Left ventricle myocardium inferior (tissue), 1 donor: ENCODE data around the gene GJC1. TPM values are rescaled to one million over a fixed set of nuclear protein-coding genes. Genes with fewer than 3 reads are reported as not detected.

ENCODE experiments used
- DNase-seq: peaks from one replicate; pipeline ENCODE4 v3.0.0-alpha.2; 2020
- H3K27ac ChIP-seq: fragments of 200-600 bp; replicated peaks from 2 replicates; pipeline ENCODE4 v1.8.0; 2021
- H3K27me3 ChIP-seq: fragments of 200-600 bp; 2 replicates; pipeline ENCODE4 v1.8.0; 2021; ENCODE audit warnings: low read depth
- H3K36me3 ChIP-seq: fragments of 200-600 bp; 2 replicates; pipeline ENCODE4 v1.8.0; 2021
- H3K4me1 ChIP-seq: fragments of 200-600 bp; 2 replicates; pipeline ENCODE4 v1.8.0; 2021
- H3K4me3 ChIP-seq: fragments of 200-600 bp; 2 replicates; pipeline ENCODE4 v1.8.0; 2021; ENCODE audit warnings: mild to moderate bottlenecking, moderate library complexity
- H3K9me3 ChIP-seq: fragments of 200-600 bp; replicated peaks from 2 replicates; pipeline ENCODE4 v1.8.0; 2021
- intact Hi-C: fragments of 100-400 bp; cut with micrococcal nuclease; formaldehyde crosslinking; loops from one replicate; pipeline ENCODE4 v1.11.0; 2022
- total RNA-seq: library from RNA; stranded (reverse); fragmentation: NEBNext Ultra II Directional; extraction: Animal tissue kit (Norgen Biotek cat#: 25700); gene quantifications from one replicate; pipeline ENCODE4 v1.2.1, GENCODE V29; 2021
- TF ChIP-seq, protein P1 (sequence below): fragments of 200-600 bp; IDR thresholded peaks from 2 replicates; pipeline ENCODE4 v1.8.0; 2021; ENCODE audit warnings: antibody characterized with exemption, mild to moderate bottlenecking, borderline replicate concordance
- donor health status: DM: no; HTN: yes; CAD: no; lungs with severe emphysema.

Gene GJC1
- total RNA-seq, 1 donor from 2014 or later, result 18.8 TPM

GRCh38 chr17:44793885-44794842, 35.9 kb downstream of the GJC1 start:
- intact Hi-C loops, result no loop called here
- Histone ChIP-seq H3K27ac (peak overlapping the region; percentile 86), H3K4me1 (peaks cover 58% of the 10 kb centered on the region), H3K4me3 (peak overlapping the region; percentile 38), H3K36me3 (peaks cover 4% of the 10 kb centered on the region), H3K27me3 (no peaks in the 10 kb centered on the region), H3K9me3 (no peaks in the 10 kb centered on the region)
- TF ChIP-seq, protein P1, sequence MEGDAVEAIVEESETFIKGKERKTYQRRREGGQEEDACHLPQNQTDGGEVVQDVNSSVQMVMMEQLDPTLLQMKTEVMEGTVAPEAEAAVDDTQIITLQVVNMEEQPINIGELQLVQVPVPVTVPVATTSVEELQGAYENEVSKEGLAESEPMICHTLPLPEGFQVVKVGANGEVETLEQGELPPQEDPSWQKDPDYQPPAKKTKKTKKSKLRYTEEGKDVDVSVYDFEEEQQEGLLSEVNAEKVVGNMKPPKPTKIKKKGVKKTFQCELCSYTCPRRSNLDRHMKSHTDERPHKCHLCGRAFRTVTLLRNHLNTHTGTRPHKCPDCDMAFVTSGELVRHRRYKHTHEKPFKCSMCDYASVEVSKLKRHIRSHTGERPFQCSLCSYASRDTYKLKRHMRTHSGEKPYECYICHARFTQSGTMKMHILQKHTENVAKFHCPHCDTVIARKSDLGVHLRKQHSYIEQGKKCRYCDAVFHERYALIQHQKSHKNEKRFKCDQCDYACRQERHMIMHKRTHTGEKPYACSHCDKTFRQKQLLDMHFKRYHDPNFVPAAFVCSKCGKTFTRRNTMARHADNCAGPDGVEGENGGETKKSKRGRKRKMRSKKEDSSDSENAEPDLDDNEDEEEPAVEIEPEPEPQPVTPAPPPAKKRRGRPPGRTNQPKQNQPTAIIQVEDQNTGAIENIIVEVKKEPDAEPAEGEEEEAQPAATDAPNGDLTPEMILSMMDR, result peak; percentile 15
- DNase-seq, result no peak

DNA sequence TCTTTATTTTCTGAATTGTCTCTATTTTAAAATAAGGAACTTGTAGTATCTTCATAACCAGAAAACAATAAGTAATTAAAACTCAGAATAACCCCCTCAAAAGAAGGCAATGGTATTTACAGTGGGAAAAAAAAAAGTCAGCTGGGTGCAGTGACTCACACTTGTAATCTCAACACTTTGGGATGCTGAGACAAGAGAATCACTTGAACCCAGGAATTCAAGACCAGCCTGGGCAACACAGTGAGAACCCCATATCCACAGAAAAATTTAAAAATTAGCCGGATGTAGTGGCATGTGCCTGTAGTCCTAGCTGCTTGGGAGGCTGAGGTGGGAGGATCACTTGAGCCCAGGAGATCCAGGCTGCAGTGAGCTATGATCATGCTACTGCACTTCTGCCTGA, 37.8 kb downstream of the GJC1 start:
- Histone ChIP-seq H3K27ac (no peak overlapping the region), H3K4me3 (no peak overlapping the region), H3K9me3 (no peaks in the 10 kb centered on the region), H3K36me3 (peaks cover 4% of the 10 kb centered on the region), H3K27me3 (no peaks in the 10 kb centered on the region), H3K4me1 (peaks cover 50% of the 10 kb centered on the region)
- no peak for DNase-seq
- intact Hi-C loops, result no loop called here
- TF ChIP-seq, protein P1, result no peak

DNA sequence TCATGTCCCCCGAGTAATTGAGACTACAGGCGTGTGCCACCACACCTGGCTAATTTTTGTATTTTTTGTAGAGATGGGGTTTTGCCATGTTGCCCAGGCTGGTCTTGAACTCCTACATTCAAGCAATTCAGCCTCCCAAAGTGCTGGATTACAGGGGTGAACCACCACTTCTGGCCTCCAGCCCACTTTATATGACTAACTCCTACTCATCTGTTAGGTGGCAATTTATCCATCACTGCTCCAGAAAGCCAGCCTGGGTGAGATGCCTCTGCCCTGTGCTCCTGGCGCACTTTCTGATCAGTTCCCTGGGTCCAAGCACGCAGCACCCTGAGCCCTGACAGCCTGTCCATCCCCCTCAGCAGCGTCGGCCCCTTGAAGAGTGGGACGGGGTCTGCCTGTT, 41.9 kb downstream of the GJC1 start:
- H3K27me3 ChIP-seq, result no peaks in the 10 kb centered on the region
- H3K36me3 ChIP-seq, result no peaks in the 10 kb centered on the region
- H3K4me1 ChIP-seq, result peaks cover 35% of the 10 kb centered on the region
- intact Hi-C loops, result loop anchor here (5.0 kb wide), 1 partner anchor 39 kb away; no protein-coding TSS in a partner anchor
- TF ChIP-seq, protein P1, result no peak
- H3K4me3 ChIP-seq, result no peak overlapping the region
- H3K27ac ChIP-seq, result no peak overlapping the region
- DNase-seq, result no peak
- no peaks in the 10 kb centered on the region for H3K9me3 ChIP-seq

DNA sequence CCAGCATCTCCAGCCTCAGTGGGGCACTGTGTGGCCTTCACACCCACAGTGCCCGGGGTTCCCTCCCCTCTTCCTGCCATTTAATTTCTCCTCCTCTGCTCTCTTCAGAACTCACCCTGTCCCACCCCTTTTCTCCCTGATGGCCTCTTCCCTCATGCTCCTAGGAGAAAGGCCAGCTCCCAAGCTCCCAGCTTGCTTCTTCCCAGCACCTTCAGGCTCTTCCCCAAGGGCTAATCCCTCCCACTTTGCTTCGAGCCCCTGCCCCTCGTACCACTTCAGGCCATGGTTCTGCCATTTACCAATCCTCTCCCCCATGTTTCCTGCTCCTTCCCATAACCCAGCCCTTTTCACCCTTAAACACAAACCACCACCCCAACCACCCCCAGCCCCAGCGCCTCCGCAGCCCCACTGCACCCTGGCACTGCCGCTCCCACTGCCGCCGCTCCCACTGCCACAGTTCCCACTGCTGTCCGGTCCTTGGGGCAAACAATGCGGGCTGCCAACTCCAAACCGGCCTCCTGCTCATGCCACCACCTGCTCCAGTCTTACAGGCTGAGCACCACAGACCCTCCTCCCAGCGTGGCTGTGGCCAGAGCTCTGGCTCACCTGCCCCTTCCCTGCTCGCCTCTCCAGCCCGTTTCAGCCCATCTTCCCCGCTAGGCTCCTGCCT, 42.7 kb downstream of the GJC1 start:
- TF ChIP-seq, protein P1, result no peak
- no peaks in the 10 kb centered on the region for H3K9me3 ChIP-seq
- H3K27me3 ChIP-seq, result no peaks in the 10 kb centered on the region
- intact Hi-C loops, result loop anchor here (5.0 kb wide), 1 partner anchor 40 kb away; no protein-coding TSS in a partner anchor
- peak overlapping the region; percentile 85 for H3K27ac ChIP-seq
- no peak for DNase-seq
- H3K4me3 ChIP-seq, result peak overlapping the region; percentile 22
- no peaks in the 10 kb centered on the region for H3K36me3 ChIP-seq
- H3K4me1 ChIP-seq, result peaks cover 42% of the 10 kb centered on the region

DNA sequence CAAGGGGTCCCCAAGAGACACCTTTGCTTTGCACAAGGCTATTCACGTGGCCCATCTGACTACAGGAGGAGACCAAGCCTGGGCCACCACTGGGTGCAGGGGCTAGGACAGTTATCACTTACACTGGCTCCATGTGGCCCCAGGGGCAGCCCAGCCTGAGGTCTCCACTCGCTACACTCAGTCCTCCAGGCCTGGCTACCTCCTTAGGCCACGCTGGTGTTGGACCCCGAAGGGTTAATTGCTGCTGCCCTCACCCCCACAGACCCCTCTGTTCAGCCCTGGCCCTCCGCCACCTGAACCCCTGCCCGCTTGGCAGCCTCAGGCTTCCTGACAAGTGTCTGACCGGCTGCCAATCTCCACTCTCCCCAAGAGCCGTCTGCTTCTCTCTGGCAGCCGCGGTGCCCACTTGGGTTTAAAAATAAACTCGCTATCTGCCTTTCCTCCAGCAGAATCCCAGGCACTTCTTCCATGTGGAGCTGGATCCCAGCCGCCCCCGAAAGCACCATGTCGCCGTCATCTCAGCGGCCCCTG, 43.5 kb downstream of the GJC1 start:
- peak; percentile 58 for DNase-seq
- intact Hi-C loops, result loop anchor here (5.0 kb wide), 1 partner anchor 41 kb away; no protein-coding TSS in a partner anchor
- H3K4me1 ChIP-seq, result peaks cover 50% of the 10 kb centered on the region

More for the DNA sequence above, 43.5 kb downstream of the GJC1 start:
- peak overlapping the region; percentile 85 for H3K27ac ChIP-seq
- H3K36me3 ChIP-seq, result no peaks in the 10 kb centered on the region
- no peaks in the 10 kb centered on the region for H3K27me3 ChIP-seq
- no peaks in the 10 kb centered on the region for H3K9me3 ChIP-seq
- peak overlapping the region; percentile 22 for H3K4me3 ChIP-seq
- TF ChIP-seq, protein P1, result no peak
